Dendritic cell treated with granulocyte-macrophage colony-stimulating factor and Interleukin-4, amounts not matched to agents 40 ng/mL and 50 ng/mL, for 4 days (primary cell): ENCODE data around the gene HMOX1.
A peak's percentile ranks its signal among the peaks of the same experiment; 100 is the strongest.

ENCODE experiments used
- H3K27ac Mint-ChIP-seq: one replicate; pipeline ENCODE4 v1.8.0; 2022; ENCODE audit warnings: mild to moderate bottlenecking, mixed read lengths
- H3K27me3 Mint-ChIP-seq: one replicate; pipeline ENCODE4 v1.8.0; 2022; ENCODE audit warnings: mild to moderate bottlenecking, mixed read lengths
- H3K36me3 Mint-ChIP-seq: one replicate; pipeline ENCODE4 v1.8.0; 2022; ENCODE audit warnings: low read depth, mixed read lengths
- H3K4me1 Mint-ChIP-seq: one replicate; pipeline ENCODE4 v1.8.0; 2022; ENCODE audit warnings: low read depth, mixed read lengths
- H3K4me3 Mint-ChIP-seq: one replicate; pipeline ENCODE4 v1.8.0; 2022; ENCODE audit warnings: mild to moderate bottlenecking, moderate library complexity, mixed read lengths
- H3K9me3 Mint-ChIP-seq: one replicate; pipeline ENCODE4 v1.8.0; 2022; ENCODE audit warnings: mixed read lengths
- intact Hi-C: fragments of 100-400 bp; cut with micrococcal nuclease; formaldehyde crosslinking; loops from one replicate; pipeline ENCODE4 v1.15.0; 2022

Gene HMOX1

DNA sequence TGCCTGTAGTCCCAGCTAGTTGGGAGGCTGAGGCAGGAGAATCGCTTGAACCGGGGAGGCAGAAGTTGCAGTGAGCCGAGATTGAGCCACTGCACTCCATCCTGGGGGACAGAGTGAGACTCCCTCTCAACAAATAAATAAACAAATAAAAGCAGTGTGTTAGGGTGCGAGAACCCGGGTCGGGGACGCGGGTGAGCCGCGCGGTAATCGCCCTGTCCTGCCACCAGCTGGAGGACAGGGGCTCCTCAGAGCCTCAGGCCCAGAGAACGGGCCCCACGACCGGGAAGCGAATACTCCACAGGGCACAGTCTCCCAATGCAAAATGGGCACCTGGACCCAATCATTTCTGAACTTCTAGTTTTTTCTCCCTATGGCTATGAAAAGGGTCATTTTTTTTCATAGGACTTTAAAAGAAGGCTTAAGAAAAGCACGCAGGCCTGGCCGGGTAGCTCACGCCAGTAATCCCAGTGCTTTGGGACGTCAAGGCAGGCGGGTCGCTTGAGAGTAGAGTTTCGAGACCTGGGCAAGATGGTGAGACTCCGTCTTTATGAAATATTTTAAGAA is 18.3 kb downstream of the HMOX1 start:
- Mint-ChIP-seq H3K27me3 (no peaks in the 10 kb centered on the region), H3K27ac (peak overlapping the region; percentile 91), H3K4me3 (peak overlapping the region; percentile 97), H3K36me3 (peaks cover 43% of the 10 kb centered on the region), H3K4me1 (peaks cover 57% of the 10 kb centered on the region), H3K9me3 (no peaks in the 10 kb centered on the region)
- intact Hi-C loops, result no loop called here

DNA sequence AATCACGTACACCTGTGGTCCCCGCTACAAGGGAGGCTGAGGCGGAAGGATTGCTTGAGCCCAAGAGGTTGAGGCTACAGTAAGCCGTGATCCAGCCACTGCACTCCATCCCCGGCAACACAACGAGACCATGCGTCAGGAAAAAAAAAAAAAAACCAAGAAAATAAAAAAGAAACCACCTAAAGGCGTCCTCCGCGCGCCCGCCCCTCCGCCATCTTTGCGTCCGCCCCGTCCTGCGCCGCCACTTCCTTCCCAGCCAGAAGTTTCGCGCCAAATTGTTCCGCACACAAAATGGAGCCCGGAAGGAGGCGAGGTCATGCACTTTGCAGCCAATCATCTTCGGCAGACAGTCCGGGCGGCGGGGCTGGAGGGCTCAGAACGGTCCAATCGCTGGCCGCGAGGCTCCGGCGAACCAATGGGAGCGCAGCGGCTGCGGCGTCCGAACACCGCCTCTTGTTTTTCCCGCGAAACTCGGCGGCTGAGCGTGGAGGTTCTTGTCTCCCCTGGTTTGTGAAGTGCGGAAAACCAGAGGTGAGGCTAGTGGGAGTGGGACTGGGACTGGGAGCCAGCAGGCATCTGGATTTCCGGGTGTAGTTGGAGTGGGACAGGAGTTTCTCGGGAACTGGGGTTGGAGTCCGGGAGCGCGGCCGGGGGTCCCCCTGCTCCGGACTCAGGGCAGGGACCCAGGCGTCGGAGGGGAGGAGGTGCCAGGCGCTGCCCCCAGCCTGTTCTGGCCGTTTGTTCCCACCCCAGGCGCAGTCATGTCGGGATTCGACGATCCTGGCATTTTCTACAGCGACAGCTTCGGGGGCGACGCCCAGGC is 19.0 kb downstream of the HMOX1 start, which contains the start of gene MCM5:
TSS of gene MCM5 (plus strand) at position 463 of the 823 bp plus-strand sequence. CDS start at position 762, 299 bp downstream.
- H3K4me3 Mint-ChIP-seq, result peak within 1 kb of the TSS; percentile 97
- H3K36me3 Mint-ChIP-seq, result peaks cover 43% of the 10 kb centered on the region
- no peaks in the 10 kb centered on the region for H3K9me3 Mint-ChIP-seq
- H3K27ac Mint-ChIP-seq, result peak within 1 kb of the TSS; percentile 91
- intact Hi-C loops, result no loop called here
- peaks cover 60% of the 10 kb centered on the region for H3K4me1 Mint-ChIP-seq
- H3K27me3 Mint-ChIP-seq, result no peaks in the 10 kb centered on the region

- Mint-ChIP-seq H3K9me3 (no peaks in the 10 kb centered on the region), H3K36me3 (peaks cover 49% of the 10 kb centered on the region), H3K27me3 (no peaks in the 10 kb centered on the region), H3K4me1 (peaks cover 60% of the 10 kb centered on the region), H3K27ac (peak overlapping the region; percentile 91), H3K4me3 (peak overlapping the region; percentile 97)
- intact Hi-C loops, result no loop called here
Measured at GRCh38 chr22:35400501-35400790, 19.6 kb downstream of the HMOX1 start.

GRCh38 chr22:35401863-35402262 is 21.0 kb downstream of the HMOX1 start:
- intact Hi-C loops, result loop anchor here (1.0 kb wide), 1 partner anchor 8 kb away; no protein-coding TSS in a partner anchor
- peak overlapping the region; percentile 61 for H3K27ac Mint-ChIP-seq

DNA sequence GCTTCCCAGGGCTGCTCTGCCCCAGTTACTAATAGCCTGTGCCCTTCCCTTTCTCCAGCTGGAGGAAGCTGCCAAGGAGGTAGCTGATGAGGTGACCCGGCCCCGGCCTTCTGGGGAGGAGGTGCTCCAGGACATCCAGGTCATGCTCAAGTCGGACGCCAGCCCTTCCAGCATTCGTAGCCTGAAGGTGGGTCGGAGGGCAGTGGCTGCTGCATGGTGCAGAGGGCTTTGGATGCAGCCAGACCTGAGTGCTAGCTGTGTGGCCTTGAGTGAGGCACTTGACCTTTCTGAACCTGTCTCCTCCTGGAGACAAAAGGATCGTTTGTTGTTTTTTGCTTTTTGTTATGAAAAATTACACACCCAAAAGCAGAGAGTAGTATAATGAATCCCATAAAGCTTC is 22.5 kb downstream of the HMOX1 start:
- Mint-ChIP-seq H3K36me3 (peaks cover 78% of the 10 kb centered on the region), H3K27me3 (no peaks in the 10 kb centered on the region), H3K9me3 (no peaks in the 10 kb centered on the region), H3K27ac (no peak overlapping the region), H3K4me3 (no peak overlapping the region), H3K4me1 (peaks cover 66% of the 10 kb centered on the region)
- intact Hi-C loops, result no loop called here

More at GRCh38 chr22:35401863-35402262, 21.0 kb downstream of the HMOX1 start:
- H3K9me3 Mint-ChIP-seq, result no peaks in the 10 kb centered on the region
- H3K4me1 Mint-ChIP-seq, result peaks cover 58% of the 10 kb centered on the region
- H3K4me3 Mint-ChIP-seq, result no peak overlapping the region
- peaks cover 63% of the 10 kb centered on the region for H3K36me3 Mint-ChIP-seq
- H3K27me3 Mint-ChIP-seq, result no peaks in the 10 kb centered on the region

GRCh38 chr22:35404176-35404575 is 23.3 kb downstream of the HMOX1 start:
- intact Hi-C loops, result no loop called here
- H3K4me3 Mint-ChIP-seq, result no peak overlapping the region
- peak overlapping the region; percentile 48 for H3K27ac Mint-ChIP-seq
- H3K36me3 Mint-ChIP-seq, result peaks cover 86% of the 10 kb centered on the region
- no peaks in the 10 kb centered on the region for H3K27me3 Mint-ChIP-seq
- peaks cover 68% of the 10 kb centered on the region for H3K4me1 Mint-ChIP-seq
- H3K9me3 Mint-ChIP-seq, result no peaks in the 10 kb centered on the region

GRCh38 chr22:35406443-35406842 is 25.5 kb downstream of the HMOX1 start:
- Mint-ChIP-seq H3K4me1 (peaks cover 81% of the 10 kb centered on the region), H3K9me3 (no peaks in the 10 kb centered on the region), H3K4me3 (no peak overlapping the region), H3K36me3 (peaks cover 88% of the 10 kb centered on the region), H3K27me3 (no peaks in the 10 kb centered on the region), H3K27ac (peak overlapping the region; percentile 82)
- intact Hi-C loops, result no loop called here

GRCh38 chr22:35407362-35407761 is 26.5 kb downstream of the HMOX1 start:
- peak overlapping the region; percentile 82 for H3K27ac Mint-ChIP-seq
- H3K4me1 Mint-ChIP-seq, result peaks cover 82% of the 10 kb centered on the region
- peaks cover 94% of the 10 kb centered on the region for H3K36me3 Mint-ChIP-seq
- intact Hi-C loops, result no loop called here
- peak overlapping the region; percentile 25 for H3K4me3 Mint-ChIP-seq
- H3K9me3 Mint-ChIP-seq, result no peaks in the 10 kb centered on the region
- H3K27me3 Mint-ChIP-seq, result no peaks in the 10 kb centered on the region

- H3K4me3 Mint-ChIP-seq, result peak overlapping the region; percentile 58
- peaks cover 94% of the 10 kb centered on the region for H3K36me3 Mint-ChIP-seq
- peak overlapping the region; percentile 82 for H3K27ac Mint-ChIP-seq
- no peaks in the 10 kb centered on the region for H3K9me3 Mint-ChIP-seq
- H3K27me3 Mint-ChIP-seq, result no peaks in the 10 kb centered on the region
- peaks cover 61% of the 10 kb centered on the region for H3K4me1 Mint-ChIP-seq
- intact Hi-C loops, result loop anchor here (1.0 kb wide), 5 partner anchors 9 to 60 kb away; partner anchors contain the start of gene HMOX1
Measured at GRCh38 chr22:35409783-35410662, 29.1 kb downstream of the HMOX1 start.

GRCh38 chr22:35410663-35411034 is 29.8 kb downstream of the HMOX1 start:
- peaks cover 61% of the 10 kb centered on the region for H3K4me1 Mint-ChIP-seq
- peak overlapping the region; percentile 82 for H3K27ac Mint-ChIP-seq
- no peaks in the 10 kb centered on the region for H3K27me3 Mint-ChIP-seq
- no peaks in the 10 kb centered on the region for H3K9me3 Mint-ChIP-seq
- intact Hi-C loops, result loop anchor here (1.0 kb wide), 5 partner anchors 9 to 60 kb away; partner anchors contain the start of gene HMOX1
- H3K36me3 Mint-ChIP-seq, result peaks cover 94% of the 10 kb centered on the region
- no peak overlapping the region for H3K4me3 Mint-ChIP-seq

GRCh38 chr22:35411102-35411501 is 30.2 kb downstream of the HMOX1 start:
- H3K27me3 Mint-ChIP-seq, result no peaks in the 10 kb centered on the region
- peak overlapping the region; percentile 82 for H3K27ac Mint-ChIP-seq
- peaks cover 61% of the 10 kb centered on the region for H3K4me1 Mint-ChIP-seq
- no peaks in the 10 kb centered on the region for H3K9me3 Mint-ChIP-seq
- peak overlapping the region; percentile 65 for H3K4me3 Mint-ChIP-seq
- peaks cover 94% of the 10 kb centered on the region for H3K36me3 Mint-ChIP-seq
- intact Hi-C loops, result no loop called here

DNA sequence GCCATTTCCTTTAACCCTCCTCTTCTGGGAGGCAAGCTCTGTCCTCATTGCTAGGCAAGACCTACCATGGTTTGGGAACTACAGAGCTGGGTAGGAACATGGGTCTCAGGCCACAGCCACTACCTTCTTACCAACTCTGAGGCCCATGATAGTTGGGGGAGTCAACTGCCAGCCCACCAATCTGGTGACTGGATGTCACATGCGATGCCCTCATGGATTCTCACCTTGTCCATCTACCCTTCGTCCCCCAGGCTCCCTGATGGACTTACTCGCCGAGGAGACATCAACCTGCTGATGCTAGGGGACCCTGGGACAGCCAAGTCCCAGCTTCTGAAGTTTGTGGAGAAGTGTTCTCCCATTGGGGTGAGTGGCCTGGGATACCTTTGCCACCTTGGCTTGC is 32.7 kb downstream of the HMOX1 start:
- Mint-ChIP-seq H3K27me3 (no peaks in the 10 kb centered on the region), H3K4me3 (no peak overlapping the region), H3K9me3 (no peaks in the 10 kb centered on the region), H3K36me3 (peaks cover 89% of the 10 kb centered on the region), H3K27ac (peak overlapping the region; percentile 15), H3K4me1 (peaks cover 48% of the 10 kb centered on the region)
- intact Hi-C loops, result no loop called here

- H3K27me3 Mint-ChIP-seq, result no peaks in the 10 kb centered on the region
- no peak overlapping the region for H3K27ac Mint-ChIP-seq
- intact Hi-C loops, result no loop called here
- H3K9me3 Mint-ChIP-seq, result no peaks in the 10 kb centered on the region
- peaks cover 13% of the 10 kb centered on the region for H3K4me1 Mint-ChIP-seq
- peaks cover 94% of the 10 kb centered on the region for H3K36me3 Mint-ChIP-seq
- H3K4me3 Mint-ChIP-seq, result no peak overlapping the region
Measured at GRCh38 chr22:35417606-35418005, 36.7 kb downstream of the HMOX1 start.

GRCh38 chr22:35418088-35418487 is 37.2 kb downstream of the HMOX1 start:
- Mint-ChIP-seq H3K4me3 (no peak overlapping the region), H3K4me1 (peaks cover 13% of the 10 kb centered on the region), H3K27ac (no peak overlapping the region), H3K36me3 (peaks cover 94% of the 10 kb centered on the region), H3K27me3 (no peaks in the 10 kb centered on the region), H3K9me3 (no peaks in the 10 kb centered on the region)
- intact Hi-C loops, result no loop called here
